BE2C (cell line): ENCODE results near the gene ATOX1.

Experiments used
- DNase-seq: peaks from one replicate; pipeline ENCODE4 v3.0.0-alpha.2; 2020
- H3K27me3 ChIP-seq: fragments of 250-450 bp; sonication (Bioruptor Pico); 2 replicates; pipeline ENCODE4 v1.5.1; 2020; ENCODE audit warnings: mild to moderate bottlenecking
- H3K36me3 ChIP-seq: fragments of 250-450 bp; sonication (Bioruptor Pico); 2 replicates; pipeline ENCODE4 v1.5.1; 2020; ENCODE audit warnings: mild to moderate bottlenecking
- H3K4me1 ChIP-seq: fragments of 250-450 bp; sonication (Bioruptor Pico); 2 replicates; pipeline ENCODE4 v1.5.1; 2020
- H3K4me3 ChIP-seq: 2 replicates; pipeline ENCODE4 v1.5.1; 2011; ENCODE audit warnings: low read depth, low read length
- H3K9me3 ChIP-seq: fragments of 250-450 bp; sonication (Bioruptor Pico); 2 replicates; pipeline ENCODE4 v1.5.1; 2020
- TF ChIP-seq, protein P1 (sequence below): IDR thresholded peaks from 2 replicates; pipeline ENCODE4 v1.5.1; 2012; ENCODE audit warnings: mild to moderate bottlenecking, low read depth, low read length

Gene ATOX1

GRCh38 chr5:151745071-151745705 is 13.2 kb downstream of the ATOX1 start:
- no peak for DNase-seq
- H3K36me3 ChIP-seq: peaks cover 4% of the 10 kb centered on the region; the same call in 1 of the 2 replicates
- no peaks in the 10 kb centered on the region for H3K27me3 ChIP-seq
- H3K9me3 ChIP-seq: no peaks in the 10 kb centered on the region
- no peak overlapping the region for H3K4me3 ChIP-seq
- TF ChIP-seq, protein P1, sequence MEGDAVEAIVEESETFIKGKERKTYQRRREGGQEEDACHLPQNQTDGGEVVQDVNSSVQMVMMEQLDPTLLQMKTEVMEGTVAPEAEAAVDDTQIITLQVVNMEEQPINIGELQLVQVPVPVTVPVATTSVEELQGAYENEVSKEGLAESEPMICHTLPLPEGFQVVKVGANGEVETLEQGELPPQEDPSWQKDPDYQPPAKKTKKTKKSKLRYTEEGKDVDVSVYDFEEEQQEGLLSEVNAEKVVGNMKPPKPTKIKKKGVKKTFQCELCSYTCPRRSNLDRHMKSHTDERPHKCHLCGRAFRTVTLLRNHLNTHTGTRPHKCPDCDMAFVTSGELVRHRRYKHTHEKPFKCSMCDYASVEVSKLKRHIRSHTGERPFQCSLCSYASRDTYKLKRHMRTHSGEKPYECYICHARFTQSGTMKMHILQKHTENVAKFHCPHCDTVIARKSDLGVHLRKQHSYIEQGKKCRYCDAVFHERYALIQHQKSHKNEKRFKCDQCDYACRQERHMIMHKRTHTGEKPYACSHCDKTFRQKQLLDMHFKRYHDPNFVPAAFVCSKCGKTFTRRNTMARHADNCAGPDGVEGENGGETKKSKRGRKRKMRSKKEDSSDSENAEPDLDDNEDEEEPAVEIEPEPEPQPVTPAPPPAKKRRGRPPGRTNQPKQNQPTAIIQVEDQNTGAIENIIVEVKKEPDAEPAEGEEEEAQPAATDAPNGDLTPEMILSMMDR: no peak
- peaks cover 4% of the 10 kb centered on the region for H3K4me1 ChIP-seq

GRCh38 chr5:151743530-151743929 is 14.9 kb downstream of the ATOX1 start:
- TF ChIP-seq, protein P1: 0 out of 2 replicates have a peak, but pooled peaks have one; percentile 15
- no peak for DNase-seq
- H3K4me1 ChIP-seq: peaks cover 8% of the 10 kb centered on the region
- H3K27me3 ChIP-seq: no peaks in the 10 kb centered on the region
- peaks cover 4% of the 10 kb centered on the region; the same call in 1 of the 2 replicates for H3K36me3 ChIP-seq
- H3K4me3 ChIP-seq: no peak overlapping the region
- H3K9me3 ChIP-seq: no peaks in the 10 kb centered on the region

DNA sequence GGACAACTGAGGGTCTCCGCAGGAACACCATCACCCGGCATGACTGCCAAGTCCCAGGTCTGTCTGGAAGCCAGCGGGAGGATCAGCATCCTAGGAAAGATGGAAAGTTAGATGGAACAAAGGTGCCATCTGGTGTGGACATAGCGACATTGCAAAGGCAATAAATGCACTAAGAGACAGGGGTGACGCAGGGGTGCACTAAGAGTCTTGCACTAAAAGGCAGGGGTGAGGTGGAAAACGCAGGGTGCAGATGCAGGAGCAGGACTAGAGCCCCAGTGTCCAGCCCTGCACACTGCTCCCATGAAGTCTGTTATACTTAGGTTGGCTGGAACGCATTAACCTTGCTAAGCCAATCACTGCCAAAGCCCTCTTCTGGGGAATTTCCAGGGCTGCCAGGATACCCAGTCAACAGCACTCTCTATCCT is 15.5 kb downstream of the ATOX1 start:
- peaks cover 8% of the 10 kb centered on the region for H3K4me1 ChIP-seq
- DNase-seq: peak; percentile 69

DNA sequence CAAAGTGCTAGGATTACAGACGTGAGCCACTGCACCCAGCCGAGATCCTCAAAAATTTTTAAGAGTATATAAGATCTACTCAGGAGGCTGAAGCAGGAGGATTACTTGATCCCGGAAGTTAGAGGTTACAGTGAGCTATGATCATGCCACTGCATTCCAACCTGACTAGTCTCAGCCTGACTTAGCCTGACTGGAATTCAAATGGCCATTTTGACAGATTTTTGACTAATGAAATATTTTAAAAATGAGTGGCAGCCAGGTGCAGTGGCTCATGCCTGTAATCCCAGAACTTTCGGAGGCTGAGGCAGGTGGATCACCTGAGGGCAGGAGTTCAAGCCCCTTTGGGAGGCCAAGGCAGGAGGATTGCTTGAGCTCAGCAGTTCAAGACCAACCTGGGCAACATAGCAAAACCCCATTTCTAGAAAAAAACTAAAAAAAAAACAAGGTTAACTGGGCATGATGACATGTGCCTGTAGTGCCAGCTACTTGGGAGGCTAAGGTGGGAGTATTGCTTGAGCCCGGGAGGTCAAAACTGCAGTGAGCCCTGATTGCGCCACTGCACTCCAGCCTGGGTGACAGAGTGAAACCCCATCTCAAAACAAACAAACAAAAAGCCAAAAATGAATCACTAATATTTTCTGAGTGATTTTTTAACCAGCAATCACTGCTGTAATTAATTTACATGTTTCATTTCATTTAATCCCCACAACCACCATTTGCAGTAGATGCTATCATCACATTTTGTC is 16.6 kb downstream of the ATOX1 start:
- Histone ChIP-seq H3K36me3 (peaks cover 4% of the 10 kb centered on the region; the same call in 1 of the 2 replicates), H3K27me3 (no peaks in the 10 kb centered on the region), H3K4me3 (no peak overlapping the region), H3K4me1 (peaks cover 8% of the 10 kb centered on the region), H3K9me3 (no peaks in the 10 kb centered on the region)
- no peak for DNase-seq
- TF ChIP-seq, protein P1: no peak

More for the DNA sequence above, 15.5 kb downstream of the ATOX1 start:
- Histone ChIP-seq H3K27me3 (no peaks in the 10 kb centered on the region), H3K36me3 (peaks cover 4% of the 10 kb centered on the region; the same call in 1 of the 2 replicates), H3K9me3 (no peaks in the 10 kb centered on the region), H3K4me3 (no peak overlapping the region)
- TF ChIP-seq, protein P1: peak; percentile 86

- DNase-seq: no peak
- TF ChIP-seq, protein P1: no peak
- H3K27me3 ChIP-seq: no peaks in the 10 kb centered on the region
- H3K9me3 ChIP-seq: no peaks in the 10 kb centered on the region
- H3K4me3 ChIP-seq: no peak overlapping the region
- peaks cover 4% of the 10 kb centered on the region; the same call in 1 of the 2 replicates for H3K36me3 ChIP-seq
- peaks cover 8% of the 10 kb centered on the region for H3K4me1 ChIP-seq
Observed at GRCh38 chr5:151740958-151741373, 17.5 kb downstream of the ATOX1 start.
